Cardiac septum (tissue), 1 donor: ENCODE results near the gene IPPK. TPM values are rescaled to one million over a fixed set of nuclear protein-coding genes. Genes with fewer than 3 reads are reported as not detected.
A peak's percentile ranks its signal among the peaks of the same experiment; 100 is the strongest.

Source experiments
- DNase-seq: peaks from one replicate; pipeline ENCODE4 v3.0.0-alpha.2; 2020; ENCODE audit warnings: low spot score
- intact Hi-C: fragments of 100-400 bp; cut with DNase I; formaldehyde crosslinking; loops from one replicate; pipeline ENCODE4 v1.14.0; 2022
- long read RNA-seq: library from polyadenylated mRNA; unstranded; transcript quantifications from one replicate; pipeline ENCODE4 v2.0.0, GENCODE V29; 2021
- total RNA-seq: library from RNA; stranded (reverse); fragmentation: NEBNext Ultra II Directional; extraction: Animal tissue kit (Norgen Biotek cat#: 25700); gene quantifications from one replicate; pipeline ENCODE4 v1.2.1, GENCODE V29; 2021
- donor health status: DM: no; HTN: no; CAD: no.

The IPPK gene, protein sequence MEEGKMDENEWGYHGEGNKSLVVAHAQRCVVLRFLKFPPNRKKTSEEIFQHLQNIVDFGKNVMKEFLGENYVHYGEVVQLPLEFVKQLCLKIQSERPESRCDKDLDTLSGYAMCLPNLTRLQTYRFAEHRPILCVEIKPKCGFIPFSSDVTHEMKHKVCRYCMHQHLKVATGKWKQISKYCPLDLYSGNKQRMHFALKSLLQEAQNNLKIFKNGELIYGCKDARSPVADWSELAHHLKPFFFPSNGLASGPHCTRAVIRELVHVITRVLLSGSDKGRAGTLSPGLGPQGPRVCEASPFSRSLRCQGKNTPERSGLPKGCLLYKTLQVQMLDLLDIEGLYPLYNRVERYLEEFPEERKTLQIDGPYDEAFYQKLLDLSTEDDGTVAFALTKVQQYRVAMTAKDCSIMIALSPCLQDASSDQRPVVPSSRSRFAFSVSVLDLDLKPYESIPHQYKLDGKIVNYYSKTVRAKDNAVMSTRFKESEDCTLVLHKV
- 13.1 TPM for total RNA-seq
- long read RNA-seq, full-length matches to known transcripts, result 11 of 23 reads
- long read RNA-seq, partial matches to known transcripts, result 7 of 23 reads
- long read RNA-seq, other reads (novel, unspliced or antisense), result 5 of 23 reads

DNA sequence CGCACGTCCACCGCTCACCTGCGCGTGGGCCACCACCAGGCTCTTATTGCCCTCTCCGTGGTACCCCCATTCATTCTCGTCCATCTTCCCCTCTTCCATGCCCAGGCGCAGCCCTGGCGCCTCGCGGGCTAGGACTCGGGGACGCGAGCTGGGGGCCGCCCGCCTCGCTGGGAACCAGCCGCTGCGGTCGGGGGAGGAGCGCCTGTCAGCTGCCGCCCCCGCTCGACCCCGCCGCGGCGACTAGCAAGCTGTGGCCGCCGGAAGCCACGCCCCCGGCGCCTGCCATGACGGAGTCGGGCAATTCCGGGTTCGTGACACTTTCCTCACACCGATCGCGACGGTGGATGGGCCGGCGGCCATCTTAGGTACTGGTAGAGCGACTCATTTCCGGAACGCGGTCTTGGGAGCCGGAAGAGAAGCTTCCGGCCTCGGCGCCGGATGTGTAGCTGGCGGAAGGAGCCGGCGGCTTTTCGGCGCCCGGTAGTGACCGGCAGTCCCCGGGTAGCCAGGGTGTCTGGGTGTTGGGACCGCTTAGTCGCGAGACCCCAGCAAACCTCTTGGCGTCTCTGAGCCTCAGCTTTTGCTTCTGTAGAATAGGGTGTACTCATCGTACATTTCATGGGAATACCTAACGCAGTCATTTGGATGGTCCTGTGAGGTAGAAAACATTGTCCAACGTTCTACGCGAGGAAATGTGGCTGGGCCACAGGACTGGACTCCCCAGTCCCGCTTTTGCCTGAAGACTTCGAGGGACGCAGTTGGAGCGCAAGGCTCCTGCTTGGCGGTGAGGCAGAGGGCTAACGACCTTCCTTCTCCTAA, at the start of gene IPPK:
Gene IPPK (minus strand): TSS at position 242 of the 819 bp plus-strand sequence. CDS start 143 bp downstream, at position 99.
- intact Hi-C loops, result loop anchor here (1.0 to 5.0 kb wide), 2 partner anchors 42 to 95 kb away; no protein-coding TSS in a partner anchor
- peak; percentile 99 for DNase-seq

DNA sequence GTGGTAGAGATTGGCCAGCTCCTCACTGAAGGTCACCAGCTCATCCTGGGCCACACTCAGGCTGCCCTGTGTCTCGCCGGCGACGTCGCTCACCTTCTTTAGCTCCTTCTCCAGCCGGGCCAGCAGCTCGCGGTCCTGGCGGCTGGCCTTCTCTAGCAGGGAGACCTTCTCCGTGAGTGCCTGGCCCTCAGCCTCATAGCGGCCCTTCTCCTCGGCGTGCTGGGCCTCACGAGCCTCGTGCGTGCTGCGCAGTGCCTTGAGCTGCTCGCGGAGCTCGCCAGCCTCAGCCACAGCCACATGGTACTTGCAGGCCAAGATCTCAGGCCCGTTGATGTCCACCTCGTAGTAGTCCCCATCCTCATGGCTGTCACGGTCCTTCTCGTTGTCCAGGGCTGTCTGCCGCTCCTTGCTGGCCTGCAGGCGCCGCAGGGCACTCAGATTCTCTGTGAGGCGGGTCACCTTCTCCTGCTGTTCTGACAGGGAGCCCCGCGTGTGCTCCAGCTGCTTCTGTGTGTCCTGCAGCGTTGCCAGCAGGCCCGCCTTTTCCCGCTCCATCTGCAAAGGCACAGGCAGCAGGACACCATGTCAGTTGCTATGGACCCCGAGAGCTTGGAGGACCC, 49.2 kb upstream of the IPPK start:
- intact Hi-C loops, result loop anchor here (5.0 kb wide), 1 partner anchor 73 kb away; no protein-coding TSS in a partner anchor
- DNase-seq, result no peak

DNA sequence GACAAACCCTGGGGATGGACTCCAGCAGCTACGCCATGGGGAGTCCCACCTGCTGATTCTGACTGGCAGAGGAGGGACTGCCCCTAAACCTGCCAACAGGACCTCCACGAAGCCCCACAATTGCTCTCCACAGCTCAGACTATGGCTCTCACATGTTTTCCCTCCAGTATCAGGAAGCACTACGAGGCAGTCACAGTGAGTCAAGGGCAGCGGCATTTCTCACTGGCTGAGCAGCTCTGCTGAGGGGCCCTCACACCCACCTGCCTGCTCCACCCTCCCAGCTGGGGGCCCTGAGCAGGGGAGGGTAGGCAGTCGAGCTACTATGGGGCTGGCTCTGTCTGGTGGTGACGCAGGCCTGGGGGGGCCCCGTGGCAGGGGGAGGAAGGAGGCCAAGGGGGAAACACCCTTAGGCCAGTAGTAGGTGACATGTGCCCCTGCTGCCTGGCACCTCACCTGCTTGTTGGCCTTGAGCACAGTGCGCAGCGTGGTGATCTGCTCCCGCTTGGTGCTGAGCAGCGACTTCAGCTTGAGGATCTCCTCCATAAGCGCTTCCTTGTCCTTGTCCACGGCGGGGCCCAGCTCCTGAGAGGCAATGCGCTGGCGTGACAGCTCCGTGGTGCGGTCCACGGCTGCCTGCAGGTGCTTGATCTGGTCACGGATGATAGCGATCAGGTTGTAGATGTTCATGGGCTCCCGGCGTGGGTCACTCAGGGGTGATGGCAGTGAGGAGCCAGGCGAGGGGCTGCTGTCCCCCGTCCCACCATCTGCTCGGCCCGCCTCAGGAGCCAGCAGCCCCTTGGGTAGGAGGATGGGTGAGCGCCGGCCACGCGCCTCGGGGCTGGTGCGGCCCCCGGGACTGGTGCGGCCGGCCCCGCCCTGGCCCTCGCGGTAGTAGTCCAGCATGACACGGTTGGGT, 48.4 kb upstream of the IPPK start:
- intact Hi-C loops, result loop anchor here (5.0 kb wide), 1 partner anchor 74 kb away; no protein-coding TSS in a partner anchor
- no peak for DNase-seq

DNA sequence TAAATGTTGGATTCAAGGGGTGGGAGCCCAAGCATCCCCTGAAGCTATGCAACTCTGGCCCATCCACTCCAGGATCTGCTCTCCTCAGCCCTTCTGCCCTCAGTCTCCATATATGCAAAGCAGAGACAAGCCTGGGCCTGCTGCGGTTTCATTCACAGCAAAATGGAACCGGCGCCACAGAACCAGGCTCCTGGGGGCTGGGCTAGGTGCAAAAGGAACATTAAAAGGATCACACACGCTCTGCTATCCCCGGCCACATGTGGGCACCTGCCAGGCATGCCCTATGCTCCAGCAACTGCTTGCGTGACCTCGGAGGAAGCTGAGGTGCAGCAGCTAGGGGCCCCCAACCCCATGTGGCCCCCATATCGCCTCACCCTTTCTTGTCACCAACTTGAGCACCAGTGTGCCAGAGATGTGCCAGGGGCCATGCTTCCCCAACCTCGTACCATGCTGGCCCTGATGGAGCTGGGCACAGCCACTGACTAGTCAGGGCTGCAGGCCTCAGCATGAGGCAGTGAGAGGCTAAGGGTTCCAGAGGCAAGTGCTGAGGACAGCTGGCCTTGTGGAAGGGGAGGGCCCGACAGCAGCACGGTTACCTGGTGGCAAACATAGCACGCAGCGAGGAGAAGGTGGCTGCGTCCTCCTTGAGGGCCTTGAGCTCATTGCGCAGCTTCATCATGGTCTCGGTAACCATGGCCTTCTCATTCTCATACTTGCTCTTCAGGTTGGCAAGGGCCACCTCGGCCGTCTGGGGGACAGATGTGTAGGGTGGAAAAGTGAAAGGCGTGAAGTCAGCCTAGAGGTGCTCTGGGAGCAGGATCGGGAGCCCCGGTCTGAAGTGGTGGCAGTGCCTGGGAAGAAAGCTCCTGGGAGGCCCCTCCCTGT, 47.5 kb upstream of the IPPK start:
- intact Hi-C loops, result loop anchor here (2.0 to 5.0 kb wide), 2 partner anchors 45 to 75 kb away; no protein-coding TSS in a partner anchor
- DNase-seq, result no peak

DNA sequence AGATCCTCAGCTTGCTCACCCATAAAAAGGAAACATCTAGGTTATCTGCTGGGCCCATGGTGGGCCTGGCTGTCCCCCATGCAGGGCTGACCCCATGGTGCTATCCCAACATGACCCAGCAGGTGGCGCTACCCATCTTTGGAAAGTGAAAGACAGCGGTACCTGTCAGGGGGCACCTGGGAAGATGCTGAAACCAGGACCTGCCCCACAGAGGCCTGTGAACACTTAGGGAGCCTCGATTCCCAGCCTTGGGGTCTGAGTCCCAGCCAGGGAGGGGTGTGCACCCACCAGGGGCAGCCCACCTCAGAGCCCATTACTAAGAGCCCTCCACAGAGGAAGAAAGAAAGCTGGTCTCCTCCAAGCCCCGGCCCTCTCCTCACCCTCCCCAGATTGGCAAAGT, 46.6 kb upstream of the IPPK start:
- intact Hi-C loops, result loop anchor here (2.0 to 5.0 kb wide), 2 partner anchors 46 to 76 kb away; no protein-coding TSS in a partner anchor
- no peak for DNase-seq

DNA sequence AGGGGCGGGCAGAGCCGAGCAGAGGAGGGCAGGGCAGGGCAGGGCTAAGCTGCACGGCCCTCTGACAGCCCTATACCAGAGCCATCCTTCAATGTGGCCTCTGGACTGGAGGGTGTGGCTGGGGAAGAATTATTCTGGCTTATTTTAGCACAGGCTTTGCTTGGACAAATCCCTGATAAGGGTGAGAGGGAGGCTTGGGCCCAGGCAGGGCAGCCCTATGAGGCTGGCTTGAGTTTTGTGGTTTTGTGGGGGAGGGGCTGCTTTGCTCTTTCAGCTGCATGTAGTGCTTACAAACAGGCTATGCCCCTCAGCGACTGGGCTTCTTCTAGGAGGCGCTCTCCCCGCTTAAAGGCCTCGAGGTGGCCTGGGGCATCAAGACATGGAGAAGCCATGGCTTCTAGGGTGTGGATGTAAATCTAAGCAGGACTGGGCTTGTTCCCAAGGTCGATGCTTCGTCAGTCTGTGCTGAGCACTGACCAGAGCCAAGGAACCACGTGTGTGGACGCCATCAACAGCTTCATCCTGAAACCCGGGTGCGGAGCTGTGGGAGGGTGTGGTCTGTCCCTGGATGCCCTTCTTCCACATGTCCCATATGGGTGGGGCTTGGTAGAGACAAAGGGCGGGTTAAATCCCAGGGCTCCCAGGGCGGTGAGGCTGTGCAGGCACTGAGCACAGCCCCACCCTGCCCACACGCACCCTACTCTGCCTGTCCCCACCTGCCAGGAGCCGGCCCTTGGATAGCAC, 45.7 kb upstream of the IPPK start:
- DNase-seq, result no peak
- intact Hi-C loops, result loop anchor here (2.0 to 5.0 kb wide), 2 partner anchors 47 to 77 kb away; no protein-coding TSS in a partner anchor

DNA sequence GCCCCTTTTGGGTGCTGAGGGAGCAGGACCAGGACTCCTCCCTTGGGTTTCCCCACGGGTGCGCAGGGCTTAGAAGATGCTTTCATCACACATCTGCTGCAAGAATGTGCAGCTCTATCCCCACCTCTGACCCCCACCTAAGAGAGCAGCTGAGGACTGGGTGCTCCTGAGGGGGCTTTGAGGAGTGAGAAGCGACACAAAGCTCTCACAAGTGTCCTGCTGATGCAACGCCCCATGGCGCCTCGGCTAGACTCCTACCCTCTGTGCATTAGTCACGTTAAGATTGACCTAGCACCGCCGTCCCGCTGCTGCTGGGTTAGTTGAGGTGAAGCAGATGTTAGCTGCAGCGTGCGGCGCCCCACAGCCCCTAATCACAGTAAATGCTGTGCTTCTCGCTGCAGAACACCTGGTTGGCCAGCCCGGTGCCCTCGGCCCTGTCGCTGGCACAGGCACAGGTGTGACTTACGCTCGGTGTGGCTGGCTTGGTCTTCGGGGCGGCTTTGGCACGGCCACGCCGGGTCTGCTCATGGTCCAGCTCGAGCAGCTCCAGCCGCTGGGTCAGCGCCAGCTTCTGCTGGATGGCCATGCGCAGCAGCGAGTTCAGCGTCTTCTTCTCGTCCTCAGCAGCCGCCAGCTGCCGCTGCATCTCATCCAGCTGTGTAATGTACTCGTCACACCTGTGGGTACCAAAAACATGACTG, 45.0 kb upstream of the IPPK start:
- intact Hi-C loops, result loop anchor here (5.0 kb wide), 2 partner anchors 43 to 77 kb away; partner anchors contain the start of gene IPPK
- no peak for DNase-seq

DNA sequence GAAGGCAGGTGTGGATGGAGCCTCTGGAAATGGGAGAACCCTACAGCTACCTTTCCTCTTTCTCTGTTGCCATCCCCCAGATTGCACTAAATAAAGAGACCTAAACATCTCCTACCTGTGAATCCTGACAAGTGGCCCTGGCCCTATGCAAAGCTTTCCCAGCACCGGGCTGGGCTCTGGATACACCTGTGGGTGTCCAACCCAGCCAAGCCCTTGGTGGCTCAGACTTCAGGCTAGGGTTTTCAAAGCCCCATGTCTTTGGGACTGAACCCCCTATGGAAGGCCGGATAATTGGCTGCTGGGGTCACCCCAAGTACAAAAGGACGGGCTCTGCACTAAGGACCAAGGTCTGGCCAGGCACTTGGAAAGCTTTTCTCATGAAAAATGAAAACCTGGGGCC, 44.1 kb upstream of the IPPK start:
- no peak for DNase-seq
- intact Hi-C loops, result loop anchor here (5.0 kb wide), 1 partner anchor 42 kb away; the partner anchor contains the start of gene IPPK

DNA sequence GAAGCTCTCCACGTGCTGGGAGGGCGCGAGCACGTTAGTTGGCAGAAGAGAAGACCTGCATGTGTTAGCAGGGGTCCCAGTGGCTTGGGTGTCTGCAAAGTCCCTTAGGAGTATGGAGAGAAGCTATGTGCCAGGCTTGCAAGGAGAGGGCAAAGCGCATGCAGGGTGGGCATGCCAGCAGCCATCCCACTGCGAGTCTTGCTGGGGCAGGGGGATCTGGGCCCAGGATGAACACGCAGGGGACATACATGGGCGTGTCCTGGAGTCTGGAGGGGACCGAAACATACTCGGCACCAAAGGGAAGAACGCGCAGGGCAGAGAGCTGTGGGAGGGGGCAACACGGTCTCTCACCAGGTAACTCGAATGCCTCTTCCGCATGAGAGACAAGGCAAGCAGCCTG, 43.6 kb upstream of the IPPK start:
- DNase-seq, result no peak
- intact Hi-C loops, result loop anchor here (5.0 kb wide), 1 partner anchor 41 kb away; the partner anchor contains the start of gene IPPK

DNA sequence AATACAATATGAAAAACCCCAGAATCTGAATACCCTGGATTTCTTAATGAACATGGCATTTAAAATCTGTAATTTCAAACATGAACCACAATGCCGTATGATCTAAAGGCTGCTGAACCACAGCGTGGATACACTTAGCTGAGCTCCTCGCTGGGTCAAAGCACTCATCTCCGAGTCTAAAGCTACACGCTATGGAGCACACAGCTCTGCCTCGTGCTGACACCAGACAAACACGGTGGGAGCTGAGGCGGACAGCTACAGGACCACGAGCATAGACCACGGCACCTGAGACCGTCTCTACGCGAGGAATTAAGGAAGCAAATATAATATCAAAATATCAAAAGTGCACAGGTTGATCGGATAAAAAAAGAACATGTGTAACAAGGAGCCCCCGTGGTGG, 42.8 kb upstream of the IPPK start:
- intact Hi-C loops, result loop anchor here (5.0 kb wide), 1 partner anchor 40 kb away; the partner anchor contains the start of gene IPPK

DNA sequence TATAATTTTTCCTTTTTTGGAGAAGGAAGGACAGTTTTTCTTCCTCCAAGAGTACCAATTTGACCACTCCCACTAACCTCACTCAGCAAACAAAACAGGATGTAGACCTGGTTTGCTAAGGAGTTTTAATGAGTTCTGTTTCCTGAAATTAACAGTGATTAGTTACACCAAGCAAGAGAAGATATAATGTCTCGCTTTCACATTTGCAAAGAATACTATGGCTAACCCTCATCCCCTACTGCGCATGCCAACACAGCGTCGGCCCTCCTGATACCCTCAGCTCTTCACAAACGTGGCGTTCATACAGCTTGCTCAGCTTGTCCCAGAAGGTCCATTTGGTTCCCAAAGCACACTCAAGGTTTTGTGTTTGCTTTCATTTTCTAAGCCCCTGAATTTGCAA, 41.9 kb upstream of the IPPK start:
- intact Hi-C loops, result loop anchor here (5.0 kb wide), 1 partner anchor 40 kb away; the partner anchor contains the start of gene IPPK
- DNase-seq, result no peak

More for the DNA sequence above, 42.8 kb upstream of the IPPK start:
- no peak for DNase-seq

DNA sequence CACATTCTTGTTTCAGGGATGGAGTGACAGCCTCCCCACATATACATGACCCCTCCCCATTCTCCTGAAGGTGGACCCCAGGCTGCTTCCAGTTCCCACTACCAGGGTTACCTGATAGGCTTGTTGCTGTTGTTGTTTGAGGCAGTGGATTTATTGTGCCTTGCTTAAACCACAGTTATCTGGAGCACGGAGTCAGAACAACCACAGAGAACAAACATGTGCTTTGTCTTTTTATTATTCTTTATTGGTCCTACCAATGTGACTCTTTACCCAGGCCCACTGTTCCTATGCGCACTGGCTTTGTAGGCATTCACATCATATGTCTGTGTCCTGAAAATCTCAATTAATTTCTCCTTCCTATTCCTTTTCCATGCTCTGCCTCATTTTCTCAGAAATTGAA, 41.2 kb upstream of the IPPK start:
- intact Hi-C loops, result loop anchor here (5.0 kb wide), 1 partner anchor 39 kb away; the partner anchor contains the start of gene IPPK
- DNase-seq, result no peak

DNA sequence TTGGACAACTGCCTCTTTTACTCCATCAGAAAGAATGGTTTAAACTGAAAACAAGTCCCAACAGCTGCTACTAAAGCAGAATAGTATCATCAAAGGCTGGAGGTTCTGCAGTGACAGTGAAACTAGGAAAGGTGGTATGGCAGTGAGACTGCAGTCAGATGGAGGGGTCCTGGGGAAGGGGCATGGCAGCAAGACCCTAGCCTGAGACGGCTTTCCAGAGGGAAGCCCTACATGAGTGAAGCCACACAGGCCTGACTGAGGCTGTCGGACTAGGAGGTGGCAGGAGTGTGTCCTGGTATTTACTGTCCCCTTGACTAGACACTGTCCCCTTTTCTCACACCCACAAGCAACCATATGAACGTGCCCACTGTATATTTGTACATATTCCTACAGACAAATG, 40.4 kb upstream of the IPPK start:
- intact Hi-C loops, result loop anchor here (5.0 kb wide), 1 partner anchor 38 kb away; the partner anchor contains the start of gene IPPK
- DNase-seq, result no peak

DNA sequence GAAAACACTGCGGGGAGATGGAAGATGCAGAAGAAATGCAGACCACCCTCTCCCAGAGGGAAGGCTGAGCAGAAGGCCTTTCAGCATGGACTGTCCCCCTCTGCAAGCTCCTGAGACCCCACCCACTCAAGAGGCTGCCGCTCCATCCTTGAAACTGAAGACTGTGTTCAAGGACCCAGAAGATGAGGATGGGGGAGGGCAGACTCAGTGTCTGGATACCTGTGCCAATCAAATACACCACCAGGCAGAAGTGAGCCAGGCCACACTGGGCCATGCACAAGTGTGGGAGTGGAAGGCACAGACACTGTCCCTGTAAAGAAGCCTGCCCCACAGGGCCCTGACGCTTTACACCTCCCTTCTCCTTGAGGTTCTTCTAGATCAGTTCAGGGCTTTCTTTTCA, 40.0 kb upstream of the IPPK start:
- no peak for DNase-seq
- intact Hi-C loops, result loop anchor here (5.0 kb wide), 1 partner anchor 38 kb away; the partner anchor contains the start of gene IPPK

DNA sequence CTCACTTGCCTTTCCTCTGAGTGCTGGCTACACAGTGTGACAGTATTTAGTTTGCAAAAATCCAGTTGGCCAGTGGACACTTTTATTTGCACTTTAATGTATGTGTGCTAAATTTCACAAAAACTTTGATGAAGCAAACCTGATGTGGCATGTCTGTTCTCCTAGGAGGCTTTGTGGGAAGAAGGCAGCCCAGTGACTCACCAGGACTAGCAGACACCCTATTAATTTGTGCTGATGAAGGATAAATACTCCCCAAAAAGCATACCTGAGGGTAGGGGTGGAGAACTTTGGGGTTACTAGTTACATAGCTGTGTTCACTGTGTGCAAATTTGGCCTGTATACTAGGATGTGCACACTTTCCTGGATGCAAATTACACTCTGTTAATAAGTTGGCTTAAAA, 39.3 kb upstream of the IPPK start:
- intact Hi-C loops, result no loop called here
- DNase-seq, result no peak

DNA sequence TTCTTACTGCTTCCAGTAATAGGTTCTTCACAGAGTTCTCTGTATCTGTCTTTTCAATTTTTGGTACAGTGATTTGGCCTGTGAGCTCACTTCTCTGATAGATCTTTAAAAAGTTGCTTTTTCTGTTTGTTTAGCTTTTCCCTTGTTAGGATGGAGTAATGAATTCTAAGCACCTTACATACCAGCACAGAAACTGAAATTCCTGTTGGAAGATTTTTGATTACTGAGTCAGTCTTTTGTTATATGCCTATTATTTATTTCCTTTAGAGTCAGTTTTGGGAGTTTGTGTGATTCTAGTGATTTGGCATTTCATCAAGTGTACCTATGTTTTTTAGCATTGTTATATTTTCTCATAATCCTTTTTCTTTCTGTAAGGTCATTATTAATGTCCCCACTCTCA, 37.6 kb upstream of the IPPK start:
- DNase-seq, result no peak
- intact Hi-C loops, result no loop called here
